CD4-positive, CD25-positive, alpha-beta regulatory T cell (primary cell): ENCODE data around the gene PARD3. TPM values are rescaled to one million over a fixed set of nuclear protein-coding genes. Genes with fewer than 3 reads are reported as not detected.
"Not testable (repeated sequence)": the region's sequence is repeated elsewhere in the genome, so short reads cannot be mapped to it uniquely, and the experiment has no call there.

ENCODE experiments used
- ATAC-seq, 2 donors: fragments of 150-1000 bp; cut with Tn5 transposase; one replicate each; pipeline ENCODE4 v1.10.0; 2021; ENCODE audit warnings: low read depth in 2 of 2, moderate number of reproducible peaks in 2 of 2, moderate library complexity in 1 of 2
- DNase-seq, 3 donors: peaks; one replicate each; pipeline versions ENCODE4 v3.0.0 to v3.0.0-alpha.2; 2012 to 2022; ENCODE audit warnings: mixed read lengths in 1 of 3
- H3K27ac ChIP-seq: one replicate; pipeline ENCODE4 v1.7.0; 2013; ENCODE audit warnings: mild to moderate bottlenecking, low read length; ENCODE audit not compliant: insufficient read depth, poor library complexity, severe bottlenecking
- H3K27me3 ChIP-seq: one replicate; pipeline ENCODE4 v1.7.0; 2013; ENCODE audit warnings: low read length; ENCODE audit not compliant: control insufficient read depth, insufficient read depth
- H3K36me3 ChIP-seq: one replicate; pipeline ENCODE4 v1.7.0; 2013; ENCODE audit warnings: mild to moderate bottlenecking, low read length, moderate library complexity; ENCODE audit not compliant: control insufficient read depth, insufficient read depth
- H3K4me1 ChIP-seq: 2 replicates; pipeline ENCODE4 v1.7.0; 2013; ENCODE audit warnings: mild to moderate bottlenecking, low read length; ENCODE audit not compliant: insufficient read depth, control insufficient read depth, poor library complexity, severe bottlenecking
- H3K4me3 ChIP-seq: one replicate; pipeline ENCODE4 v1.7.0; 2013; ENCODE audit warnings: low read depth, mild to moderate bottlenecking, low read length, moderate library complexity
- H3K9me3 ChIP-seq, 2 experiments: 1 replicate in 1 of 2; 2 replicates in 1 of 2; pipeline ENCODE4 v1.7.0; 2013; ENCODE audit warnings: low read length in 2 of 2, mild to moderate bottlenecking in 1 of 2, moderate library complexity in 1 of 2; ENCODE audit not compliant: control insufficient read depth in 2 of 2
- H3K27ac Mint-ChIP-seq, 3 donors: one replicate each; pipeline ENCODE4 v1.8.0; 2020 to 2022; ENCODE audit warnings: mild to moderate bottlenecking in 3 of 3, mixed read lengths in 3 of 3, moderate library complexity in 2 of 3
- H3K27me3 Mint-ChIP-seq: one replicate; pipeline ENCODE4 v1.8.0; 2022; ENCODE audit warnings: mild to moderate bottlenecking, mixed read lengths
- H3K36me3 Mint-ChIP-seq: one replicate; pipeline ENCODE4 v1.8.0; 2020; ENCODE audit warnings: mixed read lengths
- H3K4me1 Mint-ChIP-seq, 4 donors: one replicate each; pipeline ENCODE4 v1.8.0; 2020 to 2022; ENCODE audit warnings: mixed read lengths in 4 of 4, mild to moderate bottlenecking in 1 of 4
- H3K4me3 Mint-ChIP-seq, 4 donors: one replicate each; pipeline ENCODE4 v1.8.0; 2020 to 2022; ENCODE audit warnings: mild to moderate bottlenecking in 4 of 4, mixed read lengths in 4 of 4, moderate library complexity in 3 of 4
- H3K9me3 Mint-ChIP-seq, 7 donors: one replicate each; pipeline ENCODE4 v1.8.0; 2020 to 2022; ENCODE audit warnings: mixed read lengths in 7 of 7, mild to moderate bottlenecking in 3 of 7, moderate library complexity in 2 of 7
- polyA plus RNA-seq, 4 donors: library from polyadenylated mRNA; unstranded; fragments of 300-500 nt; fragmentation: Illumina TruSeq; gene quantifications; one replicate each; pipeline ENCODE4 v1.2.3, GENCODE V29; 2021
- total RNA-seq: library from RNA; stranded (reverse); gene quantifications from one replicate; pipeline ENCODE4 v1.2.3, GENCODE V29; 2022

The PARD3 gene
- total and polyA plus RNA-seq, 5 donors from 2014 or later = 0.08 to 0.79 TPM; not detected in 3

- Mint-ChIP-seq H3K36me3 (no peaks in the 10 kb centered on the region), H3K9me3 (peaks cover 0 to 2% (median 0%) of the 10 kb centered on the region in 7 donors), H3K4me3 (no peak overlapping the region), H3K27ac (no peak overlapping the region), H3K4me1 (no peaks in the 10 kb centered on the region), H3K27me3 (no peaks in the 10 kb centered on the region)
- H3K27me3 ChIP-seq = no peaks in the 10 kb centered on the region
- DNase-seq (no peak), ATAC-seq (no peak)
- no peak overlapping the region for H3K27ac ChIP-seq
- H3K4me1 ChIP-seq = no peaks in the 10 kb centered on the region
- H3K36me3 ChIP-seq = no peaks in the 10 kb centered on the region
- H3K9me3 ChIP-seq = no peaks in the 10 kb centered on the region
- H3K4me3 ChIP-seq = no peak overlapping the region
Observed at GRCh38 chr10:34446049-34446448, 369.0 kb downstream of the PARD3 start.

- Mint-ChIP-seq H3K27ac (peak overlapping the region in 1 of 3 donors; percentile 80), H3K9me3 (peaks cover 0 to 2% (median 0%) of the 10 kb centered on the region in 7 donors), H3K4me1 (no peaks in the 10 kb centered on the region), H3K36me3 (no peaks in the 10 kb centered on the region), H3K4me3 (no peak overlapping the region), H3K27me3 (no peaks in the 10 kb centered on the region)
- no peaks in the 10 kb centered on the region for H3K4me1 ChIP-seq
- no peaks in the 10 kb centered on the region for H3K27me3 ChIP-seq
- no peak overlapping the region for H3K4me3 ChIP-seq
- H3K9me3 ChIP-seq = no peaks in the 10 kb centered on the region
- no peaks in the 10 kb centered on the region for H3K36me3 ChIP-seq
- no peak for ATAC-seq
- H3K27ac ChIP-seq = no peak overlapping the region
- no peak for DNase-seq
Observed at GRCh38 chr10:34444223-34445183, 370.6 kb downstream of the PARD3 start.

DNA sequence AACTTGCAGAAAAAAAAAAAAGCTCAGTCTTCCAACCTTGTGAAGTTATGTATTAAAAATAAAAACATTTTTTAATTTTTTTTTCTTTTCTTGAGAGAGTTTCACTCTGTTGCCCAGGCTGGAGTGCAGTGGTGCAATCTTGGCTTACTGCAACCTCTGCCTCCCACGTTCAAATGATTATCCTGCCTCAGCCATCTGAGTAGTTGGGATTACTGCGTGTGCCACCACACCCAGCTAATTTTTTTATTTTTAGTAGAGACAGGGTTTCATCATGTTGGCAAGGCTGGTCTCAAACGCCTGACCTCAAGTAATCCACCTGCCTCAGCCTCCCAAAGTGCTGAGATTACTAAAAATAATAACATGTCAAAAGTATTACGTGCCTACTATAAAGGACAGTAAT, 375.7 kb downstream of the PARD3 start:
- not testable (repeated sequence) for H3K27me3 ChIP-seq, ATAC-seq, H3K4me1 Mint-ChIP-seq

GRCh38 chr10:34438741-34439140, 376.4 kb downstream of the PARD3 start:
- Mint-ChIP-seq H3K36me3 (no peaks in the 10 kb centered on the region), H3K4me3 (no peak overlapping the region), H3K9me3 (peaks cover 0 to 5% (median 0%) of the 10 kb centered on the region in 7 donors), H3K4me1 (no peaks in the 10 kb centered on the region), H3K27me3 (no peaks in the 10 kb centered on the region), H3K27ac (no peak overlapping the region)
- DNase-seq (no peak), ATAC-seq (no peak)
- H3K4me1 ChIP-seq = no peaks in the 10 kb centered on the region
- no peaks in the 10 kb centered on the region for H3K9me3 ChIP-seq
- H3K27me3 ChIP-seq = no peaks in the 10 kb centered on the region
- H3K36me3 ChIP-seq = no peaks in the 10 kb centered on the region
- no peak overlapping the region for H3K27ac ChIP-seq
- H3K4me3 ChIP-seq = no peak overlapping the region

More for the DNA sequence above, 375.7 kb downstream of the PARD3 start:
- not testable (repeated sequence) for H3K27ac ChIP-seq, DNase-seq, H3K4me3 ChIP-seq, H3K4me3 Mint-ChIP-seq, H3K36me3 ChIP-seq, H3K4me1 ChIP-seq, H3K36me3 Mint-ChIP-seq, H3K27ac Mint-ChIP-seq, H3K27me3 Mint-ChIP-seq, H3K9me3 ChIP-seq, H3K9me3 Mint-ChIP-seq

DNA sequence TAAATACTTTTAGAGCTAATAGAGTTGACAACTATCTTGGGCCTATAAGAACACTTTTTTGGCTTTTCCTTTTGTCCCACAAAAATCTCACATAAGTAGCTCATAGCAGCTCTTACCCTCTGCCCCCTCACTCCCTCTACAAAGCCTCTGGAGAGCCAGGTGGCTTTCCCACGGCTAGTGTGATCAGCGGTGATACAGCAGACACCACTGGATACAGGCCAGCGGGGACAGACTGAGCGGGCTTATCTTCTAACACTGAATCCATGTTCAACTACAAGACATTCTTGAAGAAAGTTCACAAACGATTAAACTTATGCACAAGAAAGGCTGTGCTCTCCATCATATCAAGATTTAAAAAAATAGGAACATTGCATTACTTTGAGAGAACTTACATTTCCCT, 377.2 kb downstream of the PARD3 start:
- Mint-ChIP-seq H3K4me3 (no peak overlapping the region), H3K27me3 (no peaks in the 10 kb centered on the region), H3K36me3 (no peaks in the 10 kb centered on the region), H3K27ac (no peak overlapping the region), H3K4me1 (no peaks in the 10 kb centered on the region), H3K9me3 (peaks cover 0 to 3% (median 0%) of the 10 kb centered on the region in 7 donors)
- Histone ChIP-seq H3K9me3 (no peaks in the 10 kb centered on the region), H3K27me3 (no peaks in the 10 kb centered on the region), H3K27ac (no peak overlapping the region), H3K4me1 (no peaks in the 10 kb centered on the region), H3K36me3 (no peaks in the 10 kb centered on the region), H3K4me3 (no peak overlapping the region)
- no peak for DNase-seq
- ATAC-seq = no peak

GRCh38 chr10:34434119-34434594, 380.9 kb downstream of the PARD3 start:
- Histone ChIP-seq H3K4me3 (no peak overlapping the region), H3K36me3 (no peaks in the 10 kb centered on the region), H3K4me1 (no peaks in the 10 kb centered on the region), H3K27me3 (no peaks in the 10 kb centered on the region), H3K9me3 (no peaks in the 10 kb centered on the region), H3K27ac (no peak overlapping the region)
- no peak overlapping the region for H3K27ac Mint-ChIP-seq
- ATAC-seq (no peak), DNase-seq (no peak)
- H3K36me3 Mint-ChIP-seq = no peaks in the 10 kb centered on the region
- H3K4me3 Mint-ChIP-seq = no peak overlapping the region
- H3K9me3 Mint-ChIP-seq = peaks cover 0 to 3% (median 0%) of the 10 kb centered on the region in 7 donors
- no peaks in the 10 kb centered on the region for H3K4me1 Mint-ChIP-seq
- H3K27me3 Mint-ChIP-seq = peaks cover 4% of the 10 kb centered on the region

- Mint-ChIP-seq H3K27me3 (peaks cover 4% of the 10 kb centered on the region), H3K27ac (no peak overlapping the region), H3K9me3 (peaks cover 0 to 2% (median 0%) of the 10 kb centered on the region in 7 donors), H3K4me3 (no peak overlapping the region), H3K36me3 (no peaks in the 10 kb centered on the region), H3K4me1 (no peaks in the 10 kb centered on the region)
- no peaks in the 10 kb centered on the region for H3K36me3 ChIP-seq
- H3K4me3 ChIP-seq = no peak overlapping the region
- ATAC-seq (no peak), DNase-seq (no peak)
- H3K9me3 ChIP-seq = no peaks in the 10 kb centered on the region
- H3K27me3 ChIP-seq = no peaks in the 10 kb centered on the region
- H3K4me1 ChIP-seq = no peaks in the 10 kb centered on the region
- H3K27ac ChIP-seq = no peak overlapping the region
Observed at GRCh38 chr10:34433241-34434076, 381.6 kb downstream of the PARD3 start.
